RKO (cell line): ENCODE results near the gene KCNA2.

ENCODE experiments used
- DNase-seq: peaks from one replicate; pipeline ENCODE4 v3.0.0-alpha.2; 2016; ENCODE audit warnings: low spot score

KCNA2 gene

DNA sequence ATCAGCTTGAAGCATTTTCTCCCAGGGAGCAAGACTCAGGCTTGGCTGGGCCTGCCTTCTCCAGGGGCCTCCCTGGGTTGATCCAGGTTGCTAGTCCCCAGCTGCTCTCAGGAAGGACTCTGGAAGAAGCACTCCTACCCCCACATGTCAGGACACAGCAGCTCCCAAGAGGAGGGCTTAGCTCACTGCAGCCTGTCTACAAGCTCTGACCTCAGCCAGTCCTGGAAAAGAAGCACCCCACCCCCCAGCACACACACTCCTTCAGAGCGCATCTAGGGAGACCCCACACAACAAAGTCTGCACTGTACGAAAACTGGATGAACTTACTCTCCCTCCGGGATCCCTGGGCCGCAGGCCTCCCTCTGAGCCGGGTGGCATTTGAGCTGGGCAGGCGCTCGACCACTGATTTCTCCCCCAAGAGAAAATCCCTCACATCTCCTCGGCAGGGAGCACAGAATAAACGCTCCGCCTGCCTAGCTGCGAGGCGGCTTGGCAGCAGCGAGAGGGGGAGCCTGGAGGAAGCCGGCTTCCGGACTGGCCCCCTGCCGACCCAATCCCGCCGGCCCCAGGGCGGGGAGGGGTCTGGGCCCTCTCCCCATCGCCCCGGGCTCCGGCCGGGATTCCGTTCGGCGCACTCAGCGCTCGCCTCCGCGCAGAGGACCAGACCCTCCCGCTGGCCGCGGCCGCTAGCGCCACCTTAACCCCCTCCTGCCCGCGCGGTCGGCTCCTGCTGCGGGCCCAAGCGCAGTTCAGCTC, at the start of gene KCNA2:
Gene KCNA2 (minus strand): TSS at position 458 of the 756 bp plus-strand sequence. CDS start 1,576 bp downstream, outside the sequence.
- no peak for DNase-seq

DNA sequence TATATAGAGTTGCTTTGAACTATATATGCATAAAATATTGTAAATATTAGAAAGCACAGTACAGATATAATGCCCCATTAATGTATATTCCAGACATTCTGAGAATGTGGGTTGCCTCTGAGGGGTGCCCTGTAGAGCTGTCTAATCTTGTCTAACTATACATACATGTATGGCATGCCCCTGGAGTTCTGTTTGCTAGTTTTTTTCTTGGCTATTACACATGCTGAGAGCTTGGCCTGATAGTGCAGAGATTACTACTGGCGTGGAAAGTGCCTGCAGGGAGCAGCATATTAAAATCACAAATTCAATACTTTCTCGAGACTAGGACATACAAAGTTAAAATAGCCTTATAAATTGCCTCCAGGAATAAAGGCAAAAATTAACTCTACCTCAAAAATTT, 44.5 kb upstream of the KCNA2 start:
- DNase-seq, result no peak

DNA sequence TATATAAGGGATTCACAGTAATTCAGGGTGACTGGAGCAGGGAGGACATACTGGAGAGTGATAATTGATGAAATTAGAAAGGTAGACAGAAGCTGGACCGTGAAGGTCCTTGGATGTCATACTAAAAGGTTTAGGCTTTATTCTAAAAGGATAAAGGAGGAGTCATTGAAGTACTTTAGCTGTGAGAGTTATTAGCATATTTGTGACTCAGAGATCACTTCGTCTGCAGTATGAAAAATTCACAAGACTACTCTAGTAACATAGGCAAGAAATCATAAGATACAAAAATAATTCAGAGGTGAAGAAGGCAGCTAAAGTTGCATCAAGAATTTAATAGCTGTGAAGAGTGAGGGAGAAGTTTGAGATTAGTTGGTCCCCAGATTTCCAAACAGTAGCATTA, 42.3 kb upstream of the KCNA2 start:
- no peak for DNase-seq

- DNase-seq, result no peak
Observed at GRCh38 chr1:110647254-110647891, 41.2 kb upstream of the KCNA2 start.

- peak; percentile 78 for DNase-seq
Observed at GRCh38 chr1:110645821-110646735, 39.9 kb upstream of the KCNA2 start.

DNA sequence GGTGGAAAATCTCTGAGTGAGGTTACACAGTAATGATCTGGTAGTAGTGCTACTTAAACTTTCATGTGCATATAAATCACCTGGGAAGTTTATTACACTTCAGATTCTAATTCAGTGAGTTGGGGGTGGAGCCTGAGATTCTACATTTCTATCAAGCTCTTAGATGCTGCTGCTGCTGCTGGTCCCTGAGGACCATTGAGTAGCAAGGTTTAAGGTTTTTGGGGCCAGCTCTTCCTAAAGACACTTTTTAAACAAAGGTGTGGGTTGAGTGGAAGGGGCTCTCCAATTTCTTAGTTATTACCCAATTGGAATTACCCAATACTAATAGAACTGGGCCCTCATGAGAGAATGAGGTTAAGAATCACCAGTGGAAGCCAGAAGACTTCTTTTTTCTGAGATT, 39.1 kb upstream of the KCNA2 start:
- DNase-seq, result no peak

DNA sequence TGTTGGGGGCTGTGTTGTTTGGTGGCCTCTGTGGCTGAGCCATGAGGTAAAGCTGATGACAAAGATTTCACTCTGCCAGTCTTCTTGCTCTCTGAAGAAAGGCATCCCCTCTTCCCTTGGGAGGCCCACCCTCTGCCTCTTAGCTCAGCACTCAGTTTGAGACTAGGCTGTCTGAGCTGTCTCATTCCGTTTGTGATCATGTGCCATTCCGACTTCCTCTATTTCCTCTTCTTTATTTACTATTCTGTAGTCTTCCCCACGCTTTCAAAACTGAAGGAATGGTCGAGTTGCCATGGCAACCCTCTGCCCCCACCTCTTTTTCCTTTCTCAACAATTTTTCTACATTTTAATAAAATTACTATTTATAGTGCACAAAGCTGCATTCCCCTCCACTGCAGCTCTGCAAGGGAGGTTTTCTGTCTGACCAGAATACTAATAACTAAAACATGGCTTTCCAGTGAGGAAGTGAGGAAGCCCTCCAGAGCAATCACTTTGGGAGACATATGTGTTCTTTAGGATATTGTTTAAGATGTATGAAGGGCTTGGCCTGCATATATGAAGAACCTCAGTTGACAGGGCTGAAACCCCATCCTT, 37.8 kb upstream of the KCNA2 start:
- no peak for DNase-seq

DNA sequence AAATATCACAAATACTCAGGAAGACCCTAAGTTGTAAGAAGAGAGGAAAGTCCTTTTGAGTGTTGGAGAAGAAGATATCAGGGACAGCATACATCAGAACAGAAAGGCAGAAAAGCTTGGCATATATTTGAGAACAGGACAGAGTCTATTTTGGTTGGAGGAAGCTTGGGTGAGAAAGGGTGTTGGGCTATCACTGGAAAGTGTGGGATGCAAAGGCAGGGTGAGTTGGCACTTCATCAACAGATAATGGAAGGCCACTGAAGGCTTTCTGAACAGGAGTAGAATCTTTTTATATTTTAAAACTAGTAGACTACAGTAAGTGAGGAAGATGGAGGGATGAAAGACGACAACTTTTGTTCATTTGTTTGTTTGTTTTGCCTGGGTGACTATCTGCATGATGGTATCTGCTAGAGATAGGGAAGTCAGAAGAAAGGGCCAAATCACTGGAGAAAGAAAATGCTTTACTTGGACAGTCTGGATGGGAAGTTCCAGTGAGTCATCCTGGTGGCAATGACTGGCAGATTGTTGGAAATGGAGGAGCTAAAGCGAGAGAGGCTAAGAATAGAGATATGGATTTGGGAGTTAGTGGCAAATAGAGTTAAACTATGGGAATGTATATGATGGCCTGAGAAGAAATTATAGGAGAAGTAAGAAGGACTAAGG, 33.7 kb upstream of the KCNA2 start:
- DNase-seq, result no peak

- no peak for DNase-seq
Observed at GRCh38 chr1:110638556-110638955, 32.4 kb upstream of the KCNA2 start.

- no peak for DNase-seq
Observed at GRCh38 chr1:110638058-110638457, 31.9 kb upstream of the KCNA2 start.

GRCh38 chr1:110637475-110637874, 31.3 kb upstream of the KCNA2 start:
- DNase-seq, result no peak

DNA sequence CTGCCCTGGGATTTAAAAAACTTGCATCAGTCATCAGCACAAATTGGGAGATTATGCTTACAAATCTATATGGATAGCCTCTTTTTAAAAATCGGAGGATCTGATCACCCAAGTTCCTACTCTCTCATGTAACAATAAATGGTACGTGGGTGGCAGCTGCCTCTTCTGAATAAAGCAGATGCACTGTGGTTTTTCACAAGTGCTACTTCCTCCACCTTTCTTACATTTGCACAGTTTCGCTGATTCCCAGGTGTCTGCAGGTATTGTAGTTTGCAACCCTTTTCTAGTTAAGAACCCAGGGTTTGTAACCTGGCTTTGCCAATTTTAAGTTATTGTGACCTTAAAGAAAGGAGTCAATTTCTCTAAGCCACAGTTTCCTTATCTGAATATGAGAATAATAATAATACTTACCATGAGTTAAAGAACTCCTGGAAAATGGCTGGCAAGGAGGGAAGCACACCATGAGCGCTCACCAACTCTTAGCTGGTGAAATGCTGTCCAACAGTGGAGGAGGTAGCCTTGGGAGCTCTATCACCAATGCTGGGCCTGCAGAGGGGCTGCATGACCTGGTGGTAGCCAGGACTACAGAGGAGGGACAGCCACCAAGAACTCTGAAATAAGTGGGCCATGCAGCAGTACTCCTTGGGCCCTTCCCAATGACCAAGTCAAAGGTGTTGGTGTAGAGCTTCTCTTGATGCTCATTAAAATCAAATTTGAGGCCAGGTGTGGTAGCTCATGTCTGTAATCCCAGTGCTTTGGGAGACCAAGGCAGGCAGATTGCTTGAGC, 30.2 kb upstream of the KCNA2 start:
- no peak for DNase-seq

DNA sequence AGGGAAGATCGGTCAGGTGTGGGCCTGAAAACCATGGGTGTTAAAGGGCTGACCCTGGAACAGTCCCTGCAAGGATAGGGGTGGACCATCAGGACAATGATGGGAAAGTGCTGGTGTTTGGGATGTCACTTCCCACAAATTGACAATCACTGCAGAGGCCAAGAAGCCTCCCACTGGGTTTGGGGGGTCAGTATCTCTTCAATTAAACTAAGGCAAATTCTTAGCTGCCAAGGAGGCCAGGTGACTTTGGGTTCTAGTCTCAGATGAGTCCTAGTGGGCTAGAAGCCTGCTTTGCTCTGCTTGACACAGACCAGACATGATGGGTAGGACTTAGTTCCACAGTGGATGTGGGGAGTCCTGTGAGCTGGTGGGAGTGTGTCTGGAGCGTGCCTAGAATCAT, 29.3 kb upstream of the KCNA2 start:
- DNase-seq, result no peak

- no peak for DNase-seq
Observed at GRCh38 chr1:110634455-110635311, 28.5 kb upstream of the KCNA2 start.

DNA sequence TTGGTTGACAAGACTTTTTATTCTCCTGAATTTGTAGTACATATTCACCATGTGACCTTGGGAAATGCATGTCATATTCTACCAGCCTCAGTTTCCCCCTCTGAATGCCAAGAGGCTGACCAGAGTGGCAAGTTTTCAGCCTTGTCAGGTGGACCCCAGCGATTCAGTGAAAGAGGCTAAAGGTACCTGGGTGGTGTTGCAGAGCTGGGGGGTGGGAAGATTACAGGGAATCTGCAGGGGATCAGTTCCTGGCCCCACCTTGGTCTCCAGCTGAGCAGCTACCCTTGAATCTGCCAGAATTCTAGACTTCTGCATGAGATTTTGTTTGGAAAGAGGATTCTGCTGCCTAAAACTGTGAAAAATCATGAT, 27.9 kb upstream of the KCNA2 start:
- no peak for DNase-seq

DNA sequence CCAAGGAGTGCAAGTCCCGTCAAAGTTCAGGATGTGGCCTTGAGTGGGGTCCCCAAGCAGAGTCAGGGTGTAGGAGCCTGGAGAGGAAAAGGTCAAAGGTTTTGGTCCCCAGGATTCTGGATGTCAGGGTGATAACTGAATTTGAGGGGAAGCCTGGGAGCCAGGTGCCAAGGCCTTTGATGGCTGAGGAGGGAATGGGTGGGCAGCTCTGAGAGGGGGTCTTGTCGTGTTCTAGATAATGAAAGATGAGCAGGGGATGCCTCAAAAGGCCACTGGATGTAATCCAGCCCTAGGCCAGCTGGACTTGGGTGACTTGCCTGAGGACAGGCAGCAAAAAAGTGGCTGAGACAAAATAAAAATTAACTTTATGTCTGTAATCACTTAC, 27.5 kb upstream of the KCNA2 start:
- no peak for DNase-seq

GRCh38 chr1:110631836-110632620, 25.9 kb upstream of the KCNA2 start:
- no peak for DNase-seq

DNA sequence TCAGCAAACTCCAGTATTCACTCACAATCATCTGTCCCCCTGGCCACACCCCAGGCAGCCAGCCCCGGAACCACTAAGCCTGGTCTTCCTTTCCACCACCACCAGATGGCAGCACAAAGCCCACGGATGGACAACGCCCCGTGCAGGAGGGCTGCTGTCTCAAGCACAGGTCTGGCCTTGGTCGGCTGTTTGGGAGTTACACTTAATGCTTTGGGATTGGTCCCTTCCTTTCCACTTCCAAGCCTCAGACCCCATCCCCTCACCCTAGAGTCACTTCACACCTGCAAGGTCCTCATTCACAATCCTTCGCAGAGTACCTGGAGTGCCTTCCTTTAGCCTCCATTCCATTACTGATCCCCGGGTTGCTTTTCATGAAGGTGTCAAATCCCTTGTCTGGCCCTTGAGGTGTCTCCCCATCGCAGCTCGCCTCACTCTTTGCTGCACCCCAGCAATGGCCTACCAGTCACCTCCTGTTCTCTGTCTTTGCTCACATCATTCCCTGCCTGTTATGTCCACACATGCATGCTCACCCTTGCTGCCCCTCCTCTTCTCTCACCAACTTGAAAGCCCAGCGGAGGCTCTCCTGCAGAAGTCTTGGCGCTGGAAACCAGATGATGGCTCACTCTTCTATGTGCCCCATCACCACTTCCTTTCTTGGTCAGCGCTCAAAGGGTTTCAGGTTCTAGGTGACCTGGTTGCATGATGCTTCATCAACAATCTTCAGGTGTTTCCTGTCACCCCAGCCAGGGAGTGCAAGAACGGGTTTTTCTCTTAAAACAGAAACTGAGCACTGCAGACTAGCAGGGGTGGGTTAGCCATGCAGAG, 24.9 kb upstream of the KCNA2 start:
- DNase-seq, result peak; percentile 59
